ENCODE measurements around the gene TAF4. TPM values are rescaled to one million over a fixed set of nuclear protein-coding genes. Genes with fewer than 3 reads are reported as not detected.

The TAF4 gene
- total RNA-seq, 4 donors from 2014 or later: 13.9 to 22.0 (median 18.6) TPM

- H3K27ac ChIP-seq: no peak overlapping the region
- H3K9me3 ChIP-seq: no peaks in the 10 kb centered on the region
- WGBS, 2 donors: 87 to 91% methylated on average over 18 of the region's 18 CpGs
- no peak for DNase-seq
- TF ChIP-seq CTCF (IDR thresholded peaks at IDR 0.05) (no peak), POLR2A (IDR thresholded peaks at IDR 0.05) (no peak)
- no peak overlapping the region for H3K4me3 ChIP-seq (replicated peaks in 1 of 3)
- no peaks in the 10 kb centered on the region for H3K27me3 ChIP-seq
- H3K36me3 ChIP-seq: no peaks in the 10 kb centered on the region
- intact Hi-C loops (cut with DNase I): no loop called here
- no peaks in the 10 kb centered on the region for H3K4me1 ChIP-seq
Observed at GRCh38 chr20:62048821-62049291, 16.8 kb downstream of the TAF4 start.

GRCh38 chr20:62048346-62048761 is 17.3 kb downstream of the TAF4 start:
- DNase-seq: no peak
- no peaks in the 10 kb centered on the region for H3K27me3 ChIP-seq
- TF ChIP-seq POLR2A (IDR thresholded peaks at IDR 0.05): no peak
- no peaks in the 10 kb centered on the region for H3K9me3 ChIP-seq
- H3K4me3 ChIP-seq (replicated peaks in 1 of 3): no peak overlapping the region
- 86 to 91% methylated on average over 6 to 7 of the region's 7 CpGs for WGBS, 2 donors
- intact Hi-C loops (cut with DNase I): no loop called here
- no peaks in the 10 kb centered on the region for H3K36me3 ChIP-seq
- no peaks in the 10 kb centered on the region for H3K4me1 ChIP-seq
- no peak overlapping the region for H3K27ac ChIP-seq

- WGBS, 2 donors: 93 to 94% methylated on average over 24 of the region's 24 CpGs
- Histone ChIP-seq H3K4me1 (no peaks in the 10 kb centered on the region), H3K4me3 (replicated peaks in 1 of 3) (no peak overlapping the region), H3K36me3 (no peaks in the 10 kb centered on the region), H3K9me3 (no peaks in the 10 kb centered on the region), H3K27ac (no peak overlapping the region), H3K27me3 (no peaks in the 10 kb centered on the region)
- no peak for DNase-seq
- intact Hi-C loops (cut with DNase I): no loop called here
- no peak for TF ChIP-seq CTCF (IDR thresholded peaks at IDR 0.05)
- no peak for TF ChIP-seq POLR2A (IDR thresholded peaks at IDR 0.05)
Observed at GRCh38 chr20:62047666-62048345, 17.9 kb downstream of the TAF4 start.

GRCh38 chr20:62046431-62046830 is 19.2 kb downstream of the TAF4 start:
- no peaks in the 10 kb centered on the region for H3K27me3 ChIP-seq
- WGBS, 2 donors: 95 to 96% methylated on average over 15 of the region's 15 CpGs
- no peaks in the 10 kb centered on the region for H3K36me3 ChIP-seq
- H3K27ac ChIP-seq: no peak overlapping the region
- DNase-seq: no peak
- TF ChIP-seq CTCF (IDR thresholded peaks at IDR 0.05) (no peak), POLR2A (IDR thresholded peaks at IDR 0.05) (no peak)
- intact Hi-C loops (cut with DNase I): no loop called here
- H3K9me3 ChIP-seq: no peaks in the 10 kb centered on the region
- H3K4me1 ChIP-seq: no peaks in the 10 kb centered on the region
- H3K4me3 ChIP-seq (replicated peaks in 1 of 3): no peak overlapping the region

DNA sequence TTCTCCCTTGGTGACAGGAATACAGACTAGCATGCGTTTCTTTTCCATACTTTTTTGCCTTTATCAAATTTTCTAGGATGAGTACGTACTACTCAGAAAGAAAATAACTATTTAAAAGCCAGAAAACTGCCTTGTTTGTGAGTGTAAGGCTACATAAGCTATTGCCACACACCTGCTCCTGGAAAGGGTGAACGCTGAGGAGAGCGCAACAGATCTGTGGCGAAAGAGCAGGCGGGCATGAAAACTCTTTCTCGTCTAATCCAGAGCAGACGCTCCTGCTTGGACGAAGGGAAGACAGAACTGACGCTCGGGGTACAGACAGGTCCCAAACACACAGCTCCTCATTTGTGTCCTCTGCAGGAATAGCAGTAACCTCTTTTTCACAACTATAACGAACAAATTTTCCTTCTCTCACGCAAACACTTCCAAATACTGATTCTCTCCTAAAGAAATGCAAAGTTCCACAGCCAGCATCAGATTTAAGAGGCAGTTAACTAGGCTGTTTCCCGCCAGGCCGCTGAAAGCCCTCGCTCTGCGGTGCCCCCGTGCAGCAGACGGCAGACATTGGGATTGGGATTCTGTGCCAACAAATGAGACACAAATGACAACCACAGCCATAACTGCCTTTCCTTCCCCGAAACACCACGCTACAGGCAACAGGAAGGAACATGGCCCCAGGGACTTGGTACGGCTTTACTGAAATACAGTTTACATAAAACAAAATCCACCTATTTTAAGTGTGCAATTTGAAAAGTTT is 20.0 kb downstream of the TAF4 start:
- TF ChIP-seq POLR2A (IDR thresholded peaks at IDR 0.05): no peak
- no peak for TF ChIP-seq CTCF (IDR thresholded peaks at IDR 0.05)
- Histone ChIP-seq H3K4me3 (replicated peaks in 1 of 3) (no peak overlapping the region), H3K4me1 (no peaks in the 10 kb centered on the region), H3K9me3 (no peaks in the 10 kb centered on the region), H3K36me3 (no peaks in the 10 kb centered on the region), H3K27ac (no peak overlapping the region), H3K27me3 (no peaks in the 10 kb centered on the region)
- intact Hi-C loops (cut with DNase I): no loop called here
- DNase-seq: no peak
- 87% methylated on average over 22 of the region's 22 CpGs for WGBS, 2 donors

All from thyroid gland (tissue), 4 donors.